ENCODE data around the gene MARK3. TPM values are rescaled to one million over a fixed set of nuclear protein-coding genes. Genes with fewer than 3 reads are reported as not detected.

MARK3 gene
- polyA plus RNA-seq, 1 donor, result 157 TPM

- DNase-seq, result no peak
These were observed 22.4 kb upstream of the MARK3 start for GRCh38 chr14:103362780-103363179.

- no peak for DNase-seq
These were observed 18.5 kb upstream of the MARK3 start for GRCh38 chr14:103366741-103367140.

GRCh38 chr14:103367995-103368394 lies 17.2 kb upstream of the MARK3 start:
- DNase-seq, result no peak

GRCh38 chr14:103370087-103370486 lies 15.1 kb upstream of the MARK3 start:
- DNase-seq, result no peak

GRCh38 chr14:103372017-103372416 lies 13.2 kb upstream of the MARK3 start:
- no peak for DNase-seq

- DNase-seq, result no peak
These were observed 12.5 kb upstream of the MARK3 start for GRCh38 chr14:103372552-103373304.

- no peak for DNase-seq
These were observed 11.1 kb upstream of the MARK3 start for GRCh38 chr14:103374121-103374520.

- no peak for DNase-seq
These were observed 7.6 kb upstream of the MARK3 start for GRCh38 chr14:103377522-103378037.

GRCh38 chr14:103378038-103378854 lies 7.0 kb upstream of the MARK3 start:
- no peak for DNase-seq

GRCh38 chr14:103380719-103381377 lies 4.4 kb upstream of the MARK3 start:
- no peak for DNase-seq

GRCh38 chr14:103382376-103382775 lies 2.8 kb upstream of the MARK3 start:
- DNase-seq, result no peak

- no peak for DNase-seq
These were observed 614 bp upstream of the MARK3 start for GRCh38 chr14:103384450-103385151.

GRCh38 chr14:103385929-103386712 lies 906 bp downstream of the MARK3 start:
- DNase-seq, result peak; percentile 31

- no peak for DNase-seq
These were observed 1.6 kb downstream of the MARK3 start for GRCh38 chr14:103386713-103387329.

- DNase-seq, result no peak
These were observed 3.4 kb downstream of the MARK3 start for GRCh38 chr14:103388664-103389063.

- no peak for DNase-seq
These were observed 5.4 kb downstream of the MARK3 start for GRCh38 chr14:103390605-103391004.

GRCh38 chr14:103391048-103391447 lies 5.8 kb downstream of the MARK3 start:
- DNase-seq, result peak; percentile 19

GRCh38 chr14:103392106-103392505 lies 6.9 kb downstream of the MARK3 start:
- no peak for DNase-seq

GRCh38 chr14:103392572-103392971 lies 7.4 kb downstream of the MARK3 start:
- no peak for DNase-seq

GRCh38 chr14:103393070-103393469 lies 7.9 kb downstream of the MARK3 start:
- DNase-seq, result no peak

Measured in left kidney (tissue), 2 donors.